Measurements from ENCODE around the gene RBM24. TPM values are rescaled to one million over a fixed set of nuclear protein-coding genes. Genes with fewer than 3 reads are reported as not detected.

The RBM24 gene
- total and polyA plus RNA-seq, 9 of the 15 experiments (the other 6 are each of a cell fraction or from before 2014, with no cell fraction given), result not detected

DNA sequence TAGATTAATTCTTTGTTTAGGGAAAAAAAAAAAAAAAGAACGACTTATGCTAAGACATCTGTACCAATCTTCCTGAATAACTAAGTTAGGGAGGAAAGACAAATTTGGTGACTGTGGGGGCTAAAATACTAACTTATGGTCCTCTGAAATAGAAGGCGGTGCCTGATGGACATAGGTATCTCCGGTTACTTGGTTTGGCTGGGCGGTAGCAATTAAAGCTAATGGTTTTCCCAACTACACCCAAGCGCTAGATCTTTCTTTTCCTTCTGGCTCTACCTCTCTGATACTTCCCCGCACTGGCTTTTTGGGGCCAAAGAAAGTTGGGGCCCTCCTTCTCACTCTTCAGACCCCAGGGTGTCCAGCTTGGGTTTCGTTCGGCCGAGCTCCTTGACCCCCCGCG, 1.0 kb upstream of the RBM24 start:
- Histone ChIP-seq H3K9ac (ENCODE audit: insufficient read depth in 1 of 2, low read depth in 2 of 2, low read length in 2 of 2) (no peak overlapping the region), H3K27ac (ENCODE audit: extremely low read depth, low read depth, low read length) (no peak overlapping the region), H3K36me3 (ENCODE audit: control insufficient read depth, insufficient read depth, low read length) (no peaks in the 10 kb centered on the region), H3K4me1 (replicated peaks in 1 of 2; ENCODE audit: control insufficient read depth in 2 of 2, insufficient read depth in 2 of 2, low read length in 2 of 2) (peaks cover 0 to 14% of the 10 kb centered on the region in 2 experiments; a peak in 1 of 5 replicates), H2AFZ (ENCODE audit: low read depth, low read length) (no peak overlapping the region), H3K4me2 (ENCODE audit: insufficient read depth, low read length) (no peak overlapping the region), H3K9me3 (replicated peaks; ENCODE audit: control insufficient read depth, insufficient read depth, low read depth, low read length) (no peaks in the 10 kb centered on the region), H4K20me1 (replicated peaks; ENCODE audit: control insufficient read depth, insufficient read depth, low read length) (no peaks in the 10 kb centered on the region), H3K4me3 (no peak overlapping the region), H3K79me2 (ENCODE audit: control insufficient read depth, insufficient read depth, low read length) (no peaks in the 10 kb centered on the region), H3K27me3 (ENCODE audit: control insufficient read depth in 2 of 2, insufficient read depth in 2 of 2, low read length in 2 of 2) (peaks cover 9 to 33% of the 10 kb centered on the region in 2 experiments), H3K9me1 (ENCODE audit: control insufficient read depth, insufficient read depth, low read length) (no peaks in the 10 kb centered on the region)
- no TSS peak for BruUV-seq (replicated peaks)
- DNase-seq (ENCODE audit: extremely low read depth in 1 of 4, low spot score in 3 of 4), result no peak
- no peak for FAIRE-seq
- WGBS (ENCODE audit: insufficient coverage, low coverage, missing lambda C conversion rate), result 2% methylated on average over 11 of the region's 11 CpGs
- no peak for ATAC-seq
- ChIA-PET POLR2A (no interaction called here), CTCF (ENCODE audit: low intra/inter-chr PET ratio) (no interaction called here)
- intact Hi-C loops (cut with micrococcal nuclease), result no loop called here
- in situ Hi-C loops (cut with MboI), result no loop called here
- TF ChIP-seq MTA3 (IDR thresholded peaks at IDR 0.05; ENCODE audit: borderline replicate concordance), result no peak
- no peak for TF ChIP-seq KAT2B (IDR thresholded peaks at IDR 0.05; ENCODE audit: low read depth, low read length)
- TF ChIP-seq CBX1 (IDR thresholded peaks at IDR 0.05; ENCODE audit: low read depth), result no peak
- TF ChIP-seq, protein P1, sequence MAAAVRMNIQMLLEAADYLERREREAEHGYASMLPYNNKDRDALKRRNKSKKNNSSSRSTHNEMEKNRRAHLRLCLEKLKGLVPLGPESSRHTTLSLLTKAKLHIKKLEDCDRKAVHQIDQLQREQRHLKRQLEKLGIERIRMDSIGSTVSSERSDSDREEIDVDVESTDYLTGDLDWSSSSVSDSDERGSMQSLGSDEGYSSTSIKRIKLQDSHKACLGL (CRISPR knock-in tag; IDR thresholded peaks at IDR 0.05; ENCODE audit: borderline replicate concordance, poor library complexity, severe bottlenecking), result no peak
- TF ChIP-seq, protein P2, sequence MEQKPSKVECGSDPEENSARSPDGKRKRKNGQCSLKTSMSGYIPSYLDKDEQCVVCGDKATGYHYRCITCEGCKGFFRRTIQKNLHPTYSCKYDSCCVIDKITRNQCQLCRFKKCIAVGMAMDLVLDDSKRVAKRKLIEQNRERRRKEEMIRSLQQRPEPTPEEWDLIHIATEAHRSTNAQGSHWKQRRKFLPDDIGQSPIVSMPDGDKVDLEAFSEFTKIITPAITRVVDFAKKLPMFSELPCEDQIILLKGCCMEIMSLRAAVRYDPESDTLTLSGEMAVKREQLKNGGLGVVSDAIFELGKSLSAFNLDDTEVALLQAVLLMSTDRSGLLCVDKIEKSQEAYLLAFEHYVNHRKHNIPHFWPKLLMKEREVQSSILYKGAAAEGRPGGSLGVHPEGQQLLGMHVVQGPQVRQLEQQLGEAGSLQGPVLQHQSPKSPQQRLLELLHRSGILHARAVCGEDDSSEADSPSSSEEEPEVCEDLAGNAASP (IDR thresholded peaks at IDR 0.05), result no peak
- TF ChIP-seq HDAC6 (IDR thresholded peaks at IDR 0.05; ENCODE audit: low read depth, low read length), result no peak
- TF ChIP-seq RBFOX2 (IDR thresholded peaks at IDR 0.05; ENCODE audit: low read depth, low read length), result no peak
- TF ChIP-seq, protein P3, sequence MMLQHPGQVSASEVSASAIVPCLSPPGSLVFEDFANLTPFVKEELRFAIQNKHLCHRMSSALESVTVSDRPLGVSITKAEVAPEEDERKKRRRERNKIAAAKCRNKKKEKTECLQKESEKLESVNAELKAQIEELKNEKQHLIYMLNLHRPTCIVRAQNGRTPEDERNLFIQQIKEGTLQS (IDR thresholded peaks at IDR 0.05), result no peak
- TF ChIP-seq, protein P3 (CRISPR knock-in tag; conservative IDR thresholded peaks at IDR 0.05), result no peak
- no peak for TF ChIP-seq MXI1 (IDR thresholded peaks at IDR 0.05; ENCODE audit: low read depth, low read length)
- TF ChIP-seq ZBTB17 (CRISPR knock-in tag; IDR thresholded peaks at IDR 0.05), result no peak
- TF ChIP-seq ZNF232 (CRISPR knock-in tag; IDR thresholded peaks at IDR 0.05), result no peak
- TF ChIP-seq ZC3H8 (IDR thresholded peaks at IDR 0.05), result no peak
- no peak for TF ChIP-seq RCOR1 (IDR thresholded peaks at IDR 0.05; ENCODE audit: borderline replicate concordance in 1 of 2, low read depth in 2 of 2, low read length in 2 of 2)
- TF ChIP-seq PRPF4 (IDR thresholded peaks at IDR 0.05; ENCODE audit: insufficient read depth, low read depth, low read length, poor library complexity, severe bottlenecking), result no peak
- no peak for TF ChIP-seq PCBP2 (IDR thresholded peaks at IDR 0.05; ENCODE audit: low read depth, low read length, poor library complexity, severe bottlenecking)
- no peak for TF ChIP-seq NFATC3 (IDR thresholded peaks at IDR 0.05)
- TF ChIP-seq WHSC1 (IDR thresholded peaks at IDR 0.05; ENCODE audit: low read length), result no peak
- TF ChIP-seq RBM17 (IDR thresholded peaks at IDR 0.05; ENCODE audit: borderline replicate concordance, low read depth, low read length), result no peak
